ENCODE results near the gene TAAR1.

GRCh38 chr6:132659082-132659481 is at the start of gene TAAR1:
- TF ChIP-seq CTCF (IDR thresholded peaks at IDR 0.05), result no peak
- TF ChIP-seq POLR2A (IDR thresholded peaks at IDR 0.05; ENCODE audit: low read depth), result no peak
